A673 (cell line): ENCODE data around the gene TMOD1.

ENCODE experiments used
- EZH2 ChIP-seq: fragments of 200-600 bp; sonication (generic); IDR thresholded peaks from 2 replicates; pipeline ENCODE4 v1.6.1; 2017; ENCODE audit warnings: borderline replicate concordance, low read depth, mild to moderate bottlenecking, mixed read lengths, antibody characterized with exemption, low read length; ENCODE audit not compliant: poor library complexity, severe bottlenecking
- TF ChIP-seq, protein P1 (sequence below): fragments of 300-800, 200-600 bp; sonication (generic); conservative IDR thresholded peaks from 2 replicates; pipeline ENCODE4 v1.5.1; 2017; ENCODE audit warnings: low read depth, mild to moderate bottlenecking, antibody characterized with exemption, low read length, moderate library complexity, mixed read lengths

DNA sequence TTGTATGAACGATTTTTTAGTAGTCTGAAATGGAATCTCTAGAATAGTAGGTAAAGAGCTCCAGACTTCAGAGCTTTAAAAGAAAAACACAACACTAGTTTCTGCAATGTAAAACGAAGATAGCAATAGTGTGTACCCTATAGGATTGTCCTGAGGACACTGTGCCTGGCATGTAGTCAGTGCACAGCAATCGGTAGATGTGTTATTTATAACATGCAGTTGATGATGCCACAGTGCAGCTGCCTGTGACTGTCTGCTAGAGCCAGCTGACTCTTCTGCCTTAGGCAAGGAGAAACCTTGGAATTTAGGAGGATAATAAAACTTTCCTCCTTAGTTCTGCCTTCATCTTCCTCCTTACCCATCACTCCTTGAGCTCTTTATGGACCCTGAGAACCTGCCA, 27.7 kb upstream of the TMOD1 start:
- TF ChIP-seq EZH2 = no peak
- TF ChIP-seq, protein P1, sequence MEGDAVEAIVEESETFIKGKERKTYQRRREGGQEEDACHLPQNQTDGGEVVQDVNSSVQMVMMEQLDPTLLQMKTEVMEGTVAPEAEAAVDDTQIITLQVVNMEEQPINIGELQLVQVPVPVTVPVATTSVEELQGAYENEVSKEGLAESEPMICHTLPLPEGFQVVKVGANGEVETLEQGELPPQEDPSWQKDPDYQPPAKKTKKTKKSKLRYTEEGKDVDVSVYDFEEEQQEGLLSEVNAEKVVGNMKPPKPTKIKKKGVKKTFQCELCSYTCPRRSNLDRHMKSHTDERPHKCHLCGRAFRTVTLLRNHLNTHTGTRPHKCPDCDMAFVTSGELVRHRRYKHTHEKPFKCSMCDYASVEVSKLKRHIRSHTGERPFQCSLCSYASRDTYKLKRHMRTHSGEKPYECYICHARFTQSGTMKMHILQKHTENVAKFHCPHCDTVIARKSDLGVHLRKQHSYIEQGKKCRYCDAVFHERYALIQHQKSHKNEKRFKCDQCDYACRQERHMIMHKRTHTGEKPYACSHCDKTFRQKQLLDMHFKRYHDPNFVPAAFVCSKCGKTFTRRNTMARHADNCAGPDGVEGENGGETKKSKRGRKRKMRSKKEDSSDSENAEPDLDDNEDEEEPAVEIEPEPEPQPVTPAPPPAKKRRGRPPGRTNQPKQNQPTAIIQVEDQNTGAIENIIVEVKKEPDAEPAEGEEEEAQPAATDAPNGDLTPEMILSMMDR = no peak
